ENCODE measurements around the gene SNX11.
A peak's percentile ranks its signal among the peaks of the same experiment; 100 is the strongest.

The SNX11 gene

GRCh38 chr17:48095611-48096010, 12.0 kb upstream of the SNX11 start:
- no peak for DNase-seq (ENCODE audit: low read depth in 2 of 2)

GRCh38 chr17:48100160-48100559, 7.4 kb upstream of the SNX11 start:
- DNase-seq (ENCODE audit: low read depth in 2 of 2) = no peak

- DNase-seq (ENCODE audit: low read depth in 2 of 2) = no peak
Measured at GRCh38 chr17:48100591-48101011, 7.0 kb upstream of the SNX11 start.

- peak; percentile 87 for DNase-seq (ENCODE audit: low read depth in 2 of 2)
Measured at GRCh38 chr17:48101012-48101720, 6.4 kb upstream of the SNX11 start, which contains the start of gene CBX1. TSS of gene CBX1 (minus strand) at chr17:48101478. CDS start at chr17:48077004, 24,474 bp downstream.

- no peak for DNase-seq (ENCODE audit: low read depth in 2 of 2)
Measured at GRCh38 chr17:48102043-48102750, 5.4 kb upstream of the SNX11 start.

- no peak for DNase-seq (ENCODE audit: low read depth in 2 of 2)
Measured at GRCh38 chr17:48102798-48103715, 4.5 kb upstream of the SNX11 start.

GRCh38 chr17:48104440-48104839, 3.1 kb upstream of the SNX11 start:
- no peak for DNase-seq (ENCODE audit: low read depth in 2 of 2)

- no peak for DNase-seq (ENCODE audit: low read depth in 2 of 2)
Measured at GRCh38 chr17:48106802-48107136, 797 bp upstream of the SNX11 start.

GRCh38 chr17:48110761-48111160, 3.2 kb downstream of the SNX11 start:
- no peak for DNase-seq (ENCODE audit: low read depth in 2 of 2)

- no peak for DNase-seq (ENCODE audit: low read depth in 2 of 2)
Measured at GRCh38 chr17:48111937-48112241, 4.3 kb downstream of the SNX11 start.

- DNase-seq (ENCODE audit: low read depth in 2 of 2) = no peak
Measured at GRCh38 chr17:48113201-48113676, 5.7 kb downstream of the SNX11 start.

GRCh38 chr17:48121923-48122664, 14.5 kb downstream of the SNX11 start:
- DNase-seq (ENCODE audit: low read depth in 2 of 2) = no peak

- DNase-seq (ENCODE audit: low read depth in 2 of 2) = no peak
Measured at GRCh38 chr17:48122665-48123045, 15.1 kb downstream of the SNX11 start.

- DNase-seq (ENCODE audit: low read depth in 2 of 2) = no peak
Measured at GRCh38 chr17:48123111-48123510, 15.5 kb downstream of the SNX11 start.

GRCh38 chr17:48123776-48124388, 16.3 kb downstream of the SNX11 start:
- no peak for DNase-seq (ENCODE audit: low read depth in 2 of 2)

- no peak for DNase-seq (ENCODE audit: low read depth in 2 of 2)
Measured at GRCh38 chr17:48125829-48126531, 18.4 kb downstream of the SNX11 start.

- DNase-seq (ENCODE audit: low read depth in 2 of 2) = no peak
Measured at GRCh38 chr17:48126532-48126850, 18.9 kb downstream of the SNX11 start.

GRCh38 chr17:48127371-48128051, 19.9 kb downstream of the SNX11 start:
- no peak for DNase-seq (ENCODE audit: low read depth in 2 of 2)

- DNase-seq (ENCODE audit: low read depth in 2 of 2) = no peak
Measured at GRCh38 chr17:48128400-48128799, 20.8 kb downstream of the SNX11 start.

GRCh38 chr17:48129981-48130380, 22.4 kb downstream of the SNX11 start:
- no peak for DNase-seq (ENCODE audit: low read depth in 2 of 2)

Data from activated CD8-positive, alpha-beta memory T cell treated with anti-CD3 and anti-CD28 coated beads for 4 hours (primary cell).